Measurements from ENCODE around the gene TEX19. TPM values are rescaled to one million over a fixed set of nuclear protein-coding genes. Genes with fewer than 3 reads are reported as not detected.

Gene TEX19
- total RNA-seq, 1 donor: under 0.01 TPM

DNA sequence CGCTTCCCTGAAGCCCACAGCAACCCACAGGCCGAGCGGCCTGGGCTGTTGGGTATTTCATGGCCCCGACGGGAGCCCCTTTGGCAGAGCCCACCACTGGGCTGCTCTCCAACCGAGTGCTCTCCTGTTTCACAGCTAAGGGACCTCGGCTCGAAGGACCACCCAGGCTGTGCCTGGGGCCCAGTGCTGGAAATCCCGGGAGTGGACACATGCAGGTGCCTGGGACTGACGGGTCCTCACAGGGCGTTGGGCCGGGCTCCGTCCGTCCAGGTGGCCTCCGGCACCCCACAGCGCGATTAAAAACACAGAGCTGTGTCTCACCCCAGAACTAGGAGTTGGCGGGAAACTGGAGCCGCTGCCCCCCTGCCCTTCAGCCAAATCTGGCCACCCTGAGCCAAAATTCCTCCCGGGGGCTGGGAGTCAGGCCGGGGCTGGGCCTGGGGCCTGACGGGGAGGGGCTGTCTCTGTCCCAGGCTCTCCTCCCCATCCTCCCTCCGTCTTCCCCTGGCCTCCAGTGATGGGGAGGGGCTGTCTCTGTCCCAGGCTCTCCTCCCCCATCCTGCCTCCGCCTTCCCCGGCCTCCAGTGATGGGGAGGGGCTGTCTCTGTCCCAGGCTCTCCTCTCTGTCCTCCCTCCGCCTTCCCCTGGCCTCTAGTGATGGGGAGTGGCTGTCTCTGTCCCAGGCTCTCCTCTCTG lies 26.7 kb downstream of the TEX19 start:
- no peaks in the 10 kb centered on the region for H3K36me3 ChIP-seq (ENCODE audit: insufficient read depth, low read length)
- H3K4me2 ChIP-seq (ENCODE audit: insufficient read depth, low read length): no peak overlapping the region
- H3K4me3 ChIP-seq (ENCODE audit: insufficient read depth, low read length): no peak overlapping the region
- H3K27me3 ChIP-seq (ENCODE audit: insufficient read depth, low read length): peaks cover 37% of the 10 kb centered on the region
- no peaks in the 10 kb centered on the region for H3K79me2 ChIP-seq (ENCODE audit: insufficient read depth, low read length)
- no peak overlapping the region for H3K27ac ChIP-seq (ENCODE audit: low read depth, low read length)
- peak; percentile 82 for DNase-seq (ENCODE audit: insufficient read length, low spot score, missing footprints)
- TF ChIP-seq, protein P1, sequence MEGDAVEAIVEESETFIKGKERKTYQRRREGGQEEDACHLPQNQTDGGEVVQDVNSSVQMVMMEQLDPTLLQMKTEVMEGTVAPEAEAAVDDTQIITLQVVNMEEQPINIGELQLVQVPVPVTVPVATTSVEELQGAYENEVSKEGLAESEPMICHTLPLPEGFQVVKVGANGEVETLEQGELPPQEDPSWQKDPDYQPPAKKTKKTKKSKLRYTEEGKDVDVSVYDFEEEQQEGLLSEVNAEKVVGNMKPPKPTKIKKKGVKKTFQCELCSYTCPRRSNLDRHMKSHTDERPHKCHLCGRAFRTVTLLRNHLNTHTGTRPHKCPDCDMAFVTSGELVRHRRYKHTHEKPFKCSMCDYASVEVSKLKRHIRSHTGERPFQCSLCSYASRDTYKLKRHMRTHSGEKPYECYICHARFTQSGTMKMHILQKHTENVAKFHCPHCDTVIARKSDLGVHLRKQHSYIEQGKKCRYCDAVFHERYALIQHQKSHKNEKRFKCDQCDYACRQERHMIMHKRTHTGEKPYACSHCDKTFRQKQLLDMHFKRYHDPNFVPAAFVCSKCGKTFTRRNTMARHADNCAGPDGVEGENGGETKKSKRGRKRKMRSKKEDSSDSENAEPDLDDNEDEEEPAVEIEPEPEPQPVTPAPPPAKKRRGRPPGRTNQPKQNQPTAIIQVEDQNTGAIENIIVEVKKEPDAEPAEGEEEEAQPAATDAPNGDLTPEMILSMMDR (IDR thresholded peaks at IDR 0.05; ENCODE audit: extremely low read depth, low read depth, low read length): no peak
- H4K20me1 ChIP-seq (ENCODE audit: insufficient read depth, low read length): no peaks in the 10 kb centered on the region
- no peak overlapping the region for H2AFZ ChIP-seq (ENCODE audit: low read length)
- H3K9me3 ChIP-seq (ENCODE audit: low read depth, low read length): no peaks in the 10 kb centered on the region
- H3K4me1 ChIP-seq (ENCODE audit: insufficient read depth, low read length): peaks cover 8% of the 10 kb centered on the region

DNA sequence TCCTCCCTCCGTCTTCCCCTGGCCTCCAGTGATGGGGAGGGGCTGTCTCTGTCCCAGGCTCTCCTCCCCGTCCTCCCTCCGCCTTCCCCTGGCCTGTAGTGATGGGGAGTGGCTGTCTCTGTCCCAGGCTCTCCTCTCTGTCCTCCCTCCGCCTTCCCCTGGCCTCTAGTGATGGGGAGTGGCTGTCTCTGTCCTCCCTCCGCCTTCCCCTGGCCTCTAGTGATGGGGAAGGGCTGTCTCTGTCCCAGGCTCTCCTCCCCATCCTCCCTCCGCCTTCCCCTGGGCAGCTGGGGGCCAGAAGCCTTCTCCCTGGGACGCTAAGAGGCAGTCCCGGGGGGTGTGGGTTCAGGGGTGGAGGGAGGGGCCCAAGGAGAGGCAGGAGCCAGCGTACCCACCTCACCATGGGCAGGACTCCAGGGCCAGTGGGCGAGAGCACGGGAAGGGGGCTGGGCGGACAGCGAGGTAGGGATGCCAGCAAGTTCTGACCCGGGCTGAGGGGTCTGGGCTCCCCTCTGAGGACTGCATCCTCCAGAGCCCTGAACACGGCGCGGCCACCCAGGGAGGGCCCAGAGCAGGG lies 27.3 kb downstream of the TEX19 start:
- peaks cover 37% of the 10 kb centered on the region for H3K27me3 ChIP-seq (ENCODE audit: insufficient read depth, low read length)
- no peak overlapping the region for H3K27ac ChIP-seq (ENCODE audit: low read depth, low read length)
- H3K4me2 ChIP-seq (ENCODE audit: insufficient read depth, low read length): no peak overlapping the region
- no peaks in the 10 kb centered on the region for H3K36me3 ChIP-seq (ENCODE audit: insufficient read depth, low read length)
- no peak overlapping the region for H2AFZ ChIP-seq (ENCODE audit: low read length)
- TF ChIP-seq, protein P1 (IDR thresholded peaks at IDR 0.05; ENCODE audit: extremely low read depth, low read depth, low read length): no peak
- no peak overlapping the region for H3K4me3 ChIP-seq (ENCODE audit: insufficient read depth, low read length)
- no peaks in the 10 kb centered on the region for H3K9me3 ChIP-seq (ENCODE audit: low read depth, low read length)
- no peaks in the 10 kb centered on the region for H3K79me2 ChIP-seq (ENCODE audit: insufficient read depth, low read length)
- no peak for DNase-seq (ENCODE audit: insufficient read length, low spot score, missing footprints)
- H4K20me1 ChIP-seq (ENCODE audit: insufficient read depth, low read length): no peaks in the 10 kb centered on the region
- H3K4me1 ChIP-seq (ENCODE audit: insufficient read depth, low read length): peaks cover 8% of the 10 kb centered on the region

DNA sequence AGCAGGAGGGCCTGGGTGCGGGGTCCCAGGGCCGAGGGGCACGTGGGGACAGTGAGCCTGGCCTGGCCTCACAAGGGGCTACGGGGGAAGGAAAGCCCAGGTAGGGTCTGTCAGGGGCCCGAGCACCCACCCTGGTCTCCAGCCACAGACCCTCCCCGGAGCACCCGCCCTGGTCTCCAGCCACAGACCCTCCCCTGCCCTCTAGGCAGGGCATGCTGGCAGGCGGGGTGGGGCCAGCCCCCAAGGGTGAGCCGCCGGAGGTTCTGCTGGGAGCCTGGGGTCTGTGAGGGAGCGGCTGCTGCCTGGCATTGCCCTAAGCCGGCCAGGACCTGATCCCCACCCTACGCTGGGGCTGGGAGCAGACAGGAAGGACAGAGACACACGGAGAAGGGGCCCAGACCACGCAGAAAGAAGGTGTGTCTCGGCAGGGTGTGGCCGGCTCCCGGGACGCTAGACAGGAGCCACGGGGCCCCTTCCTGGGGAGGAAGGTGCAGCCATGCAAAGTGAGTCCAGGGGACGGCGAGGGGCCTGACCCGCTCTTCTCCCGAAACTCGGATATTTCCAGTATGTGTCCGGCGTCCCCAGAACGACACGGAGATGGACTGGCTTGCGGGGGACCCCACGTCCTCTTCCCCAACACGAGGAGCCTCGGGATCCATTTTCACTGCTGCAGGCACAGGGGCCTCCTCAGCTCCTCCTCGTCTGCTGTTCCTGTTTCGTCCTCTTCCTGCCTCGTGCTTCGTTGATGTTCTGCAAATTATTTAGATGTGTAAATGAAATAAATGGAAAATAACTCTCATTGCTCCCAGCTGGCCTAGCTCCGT lies 28.0 kb downstream of the TEX19 start:
- no peak overlapping the region for H3K27ac ChIP-seq (ENCODE audit: low read depth, low read length)
- H3K36me3 ChIP-seq (ENCODE audit: insufficient read depth, low read length): no peaks in the 10 kb centered on the region
- H3K27me3 ChIP-seq (ENCODE audit: insufficient read depth, low read length): peaks cover 37% of the 10 kb centered on the region
- TF ChIP-seq, protein P1 (IDR thresholded peaks at IDR 0.05; ENCODE audit: extremely low read depth, low read depth, low read length): no peak
- H3K79me2 ChIP-seq (ENCODE audit: insufficient read depth, low read length): no peaks in the 10 kb centered on the region
- H3K4me2 ChIP-seq (ENCODE audit: insufficient read depth, low read length): no peak overlapping the region
- H4K20me1 ChIP-seq (ENCODE audit: insufficient read depth, low read length): no peaks in the 10 kb centered on the region
- H3K4me3 ChIP-seq (ENCODE audit: insufficient read depth, low read length): no peak overlapping the region
- H3K4me1 ChIP-seq (ENCODE audit: insufficient read depth, low read length): peaks cover 8% of the 10 kb centered on the region
- H3K9me3 ChIP-seq (ENCODE audit: low read depth, low read length): no peaks in the 10 kb centered on the region
- no peak overlapping the region for H2AFZ ChIP-seq (ENCODE audit: low read length)
- peak; percentile 69 for DNase-seq (ENCODE audit: insufficient read length, low spot score, missing footprints)

DNA sequence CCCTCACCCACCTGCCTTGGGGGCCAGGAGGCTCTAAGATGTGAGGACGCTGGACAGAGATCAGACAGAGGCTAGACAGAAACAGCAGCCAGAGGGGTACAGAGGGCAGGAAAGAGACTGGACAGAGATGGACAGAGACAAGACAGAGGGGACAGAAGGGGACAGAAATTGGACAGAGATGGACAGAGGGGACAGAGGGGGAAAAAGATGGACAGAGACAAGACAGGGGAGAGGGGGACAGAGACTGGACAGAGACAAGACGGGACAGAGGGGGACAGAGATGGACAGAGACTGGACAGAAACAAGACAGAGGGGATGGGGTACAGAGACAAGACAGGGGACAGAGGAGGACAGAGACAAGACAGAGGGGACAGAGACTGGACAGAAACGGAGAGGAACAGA lies 28.7 kb downstream of the TEX19 start:
- Histone ChIP-seq H3K27ac (ENCODE audit: low read depth, low read length) (no peak overlapping the region), H2AFZ (ENCODE audit: low read length) (no peak overlapping the region), H3K79me2 (ENCODE audit: insufficient read depth, low read length) (no peaks in the 10 kb centered on the region), H3K27me3 (ENCODE audit: insufficient read depth, low read length) (peaks cover 37% of the 10 kb centered on the region), H3K4me3 (ENCODE audit: insufficient read depth, low read length) (no peak overlapping the region), H3K4me2 (ENCODE audit: insufficient read depth, low read length) (no peak overlapping the region), H4K20me1 (ENCODE audit: insufficient read depth, low read length) (no peaks in the 10 kb centered on the region), H3K4me1 (ENCODE audit: insufficient read depth, low read length) (peaks cover 8% of the 10 kb centered on the region), H3K9me3 (ENCODE audit: low read depth, low read length) (no peaks in the 10 kb centered on the region), H3K36me3 (ENCODE audit: insufficient read depth, low read length) (no peaks in the 10 kb centered on the region)
- TF ChIP-seq, protein P1 (IDR thresholded peaks at IDR 0.05; ENCODE audit: extremely low read depth, low read depth, low read length): no peak
- no peak for DNase-seq (ENCODE audit: insufficient read length, low spot score, missing footprints)

All from osteoblast (primary cell).